ENCODE data around the gene CMA1. TPM values are rescaled to one million over a fixed set of nuclear protein-coding genes. Genes with fewer than 3 reads are reported as not detected.
"Not testable (repeated sequence)": the region's sequence is repeated elsewhere in the genome, so short reads cannot be mapped to it uniquely, and the experiment has no call there.

CMA1 gene
- total RNA-seq, 6 donors from 2014 or later = 0.37 to 1.8 TPM; not detected in 4

GRCh38 chr14:24506443-24506842 lies 1.6 kb downstream of the CMA1 start:
- Histone ChIP-seq H3K4me3 (no peak overlapping the region), H3K27ac (no peak overlapping the region), H3K9me3 (no peaks in the 10 kb centered on the region), H3K27me3 (no peaks in the 10 kb centered on the region), H3K4me1 (no peaks in the 10 kb centered on the region), H3K36me3 (peaks cover 0 to 4% (median 0%) of the 10 kb centered on the region in 4 donors)
- DNase-seq (no peak), ATAC-seq (ENCODE audit: low FRiP score in 2 of 2) (no peak)
- 76 to 77% methylated on average over 6 of the region's 6 CpGs for WGBS, 2 donors
- TF ChIP-seq EP300 (IDR thresholded peaks at IDR 0.05) (no peak), CTCF (IDR thresholded peaks at IDR 0.05) (no peak), POLR2A (IDR thresholded peaks at IDR 0.05) (no peak), POLR2AphosphoS5 (IDR thresholded peaks at IDR 0.05) (no peak)

GRCh38 chr14:24504425-24504950 lies 3.6 kb downstream of the CMA1 start:
- Histone ChIP-seq H3K4me3 (no peak overlapping the region), H3K27ac (no peak overlapping the region), H3K27me3 (no peaks in the 10 kb centered on the region), H3K4me1 (no peaks in the 10 kb centered on the region), H3K36me3 (peaks cover 0 to 4% (median 0%) of the 10 kb centered on the region in 4 donors), H3K9me3 (no peaks in the 10 kb centered on the region)
- ATAC-seq (ENCODE audit: low FRiP score in 2 of 2) (no peak), DNase-seq (no peak)
- TF ChIP-seq CTCF (IDR thresholded peaks at IDR 0.05) = no peak
- no peak for TF ChIP-seq EP300 (IDR thresholded peaks at IDR 0.05)
- TF ChIP-seq POLR2A (IDR thresholded peaks at IDR 0.05) = no peak
- TF ChIP-seq POLR2AphosphoS5 (IDR thresholded peaks at IDR 0.05) = no peak
- WGBS, 2 donors = 63 to 75% methylated on average over 5 of the region's 5 CpGs

DNA sequence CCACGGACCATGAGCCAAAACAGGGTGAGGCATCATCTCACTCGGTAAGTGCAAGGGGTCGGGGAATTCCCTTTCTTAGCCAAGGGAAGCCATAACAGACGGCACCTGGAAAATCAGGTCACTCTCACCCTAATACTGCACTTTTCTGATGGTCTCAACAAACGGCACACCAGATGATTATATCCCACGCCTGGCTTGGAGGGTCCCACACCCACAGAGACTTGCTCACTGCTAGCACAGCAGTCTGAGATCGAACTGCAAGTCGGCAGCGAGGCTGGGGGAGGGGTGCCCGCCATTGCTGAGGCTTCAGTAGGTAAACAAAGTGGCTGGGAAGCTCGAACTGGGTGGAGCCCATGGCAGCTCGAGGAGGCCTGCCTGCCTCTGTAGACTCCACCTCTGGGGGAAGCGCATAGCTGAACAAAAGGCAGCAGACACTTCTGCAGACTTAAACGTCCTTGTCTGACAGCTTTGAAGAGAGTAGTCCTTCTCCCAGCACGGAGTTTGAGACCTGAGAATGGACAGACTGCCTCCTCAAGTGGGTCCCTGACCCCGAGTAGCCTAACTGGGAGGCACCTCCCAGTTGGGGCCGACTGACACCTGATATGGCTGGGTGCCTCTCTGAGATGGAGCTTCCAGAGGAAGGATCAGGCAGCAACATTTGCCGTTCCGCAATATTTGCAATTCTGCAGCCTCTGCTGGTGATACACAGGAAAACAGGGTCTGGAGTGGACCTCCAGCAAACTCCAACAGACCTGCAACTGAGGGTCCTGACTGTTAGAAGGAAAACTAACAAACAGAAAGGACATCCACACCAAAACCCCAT lies 16.3 kb downstream of the CMA1 start:
- not testable (repeated sequence) for ATAC-seq (ENCODE audit: low FRiP score in 2 of 2); H3K9me3 ChIP-seq; H3K4me1 ChIP-seq; H3K27ac ChIP-seq; H3K4me3 ChIP-seq; H3K27me3 ChIP-seq; H3K36me3 ChIP-seq
- peak in 1 of 2 donors; percentile 37 for DNase-seq
- WGBS, 2 donors = 77 to 89% methylated on average over 12 to 19 of the region's 19 CpGs

DNA sequence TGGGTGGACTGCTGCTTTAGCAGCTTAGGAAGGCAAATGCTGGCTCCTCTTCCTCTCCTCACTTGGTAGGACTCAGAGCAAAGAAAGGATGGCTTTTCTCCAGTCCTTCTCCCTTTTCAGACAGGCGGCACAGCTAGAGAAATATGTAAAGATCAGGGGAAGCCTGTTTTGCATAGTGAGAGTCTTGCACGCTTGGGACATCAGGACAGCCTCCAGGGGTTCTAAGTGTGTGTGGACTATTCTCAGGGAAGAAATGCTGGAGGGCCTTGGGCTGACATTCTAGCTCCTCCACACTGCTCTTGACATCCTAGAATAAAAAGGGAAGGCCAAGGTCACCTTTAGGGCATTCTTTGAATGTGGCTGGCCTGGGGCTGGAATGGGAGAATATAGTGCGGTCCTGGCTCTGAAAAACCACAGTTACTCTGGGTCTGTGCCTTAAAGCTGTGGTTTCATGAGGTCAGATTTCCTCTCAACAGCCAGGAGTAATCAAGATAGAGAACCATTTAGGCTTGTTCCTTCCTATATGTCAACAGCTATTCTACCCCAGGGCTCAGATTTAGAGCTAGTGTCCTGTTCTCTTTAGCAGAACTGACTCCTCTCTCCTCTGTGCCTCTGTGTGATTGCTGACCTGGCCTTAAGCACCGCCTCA lies 24.3 kb downstream of the CMA1 start:
- 50 to 51% methylated on average over 4 of the region's 4 CpGs for whole genome bisulfite sequencing, 2 donors
- Histone ChIP-seq H3K27ac (no peak overlapping the region), H3K9me3 (no peaks in the 10 kb centered on the region), H3K4me1 (peaks cover 0 to 3% (median 0%) of the 10 kb centered on the region in 4 donors), H3K36me3 (no peaks in the 10 kb centered on the region), H3K4me3 (no peak overlapping the region), H3K27me3 (no peaks in the 10 kb centered on the region)
- TF ChIP-seq EP300 (IDR thresholded peaks at IDR 0.05) (no peak), POLR2A (IDR thresholded peaks at IDR 0.05) (no peak), CTCF (IDR thresholded peaks at IDR 0.05) (no peak)
- no peak for DNase-seq
- peak in 1 of 2 donors; percentile 12 for ATAC-seq (ENCODE audit: low FRiP score in 2 of 2)

DNA sequence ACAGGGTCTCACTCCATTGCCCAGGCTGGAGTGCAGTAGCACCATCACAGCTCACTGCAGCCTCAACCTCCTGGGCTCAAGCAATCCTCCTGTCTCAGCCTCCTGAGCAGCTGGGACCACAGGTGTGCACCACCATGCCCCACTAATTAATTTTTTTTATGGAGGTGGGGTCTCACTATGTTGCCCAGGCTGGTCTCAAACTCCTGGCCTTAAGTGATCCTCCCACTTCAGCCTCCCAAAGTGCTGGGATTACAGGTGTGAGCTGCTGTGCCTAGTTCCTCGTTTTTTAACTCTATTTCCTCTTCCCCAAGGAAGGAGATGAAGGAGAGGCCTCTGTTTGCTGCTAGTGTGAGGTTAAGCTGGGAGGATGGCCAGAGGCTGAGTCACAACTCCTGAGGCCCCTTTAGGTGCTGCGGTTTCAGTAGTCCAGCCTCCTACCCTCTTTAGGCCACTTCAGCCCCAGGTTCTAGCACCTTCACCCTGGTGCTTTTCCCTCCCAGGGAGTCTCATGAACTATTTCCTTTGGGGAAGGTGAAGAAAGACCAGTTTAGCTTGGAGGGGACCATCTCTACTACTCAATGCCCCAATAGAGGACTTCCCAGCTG lies 25.3 kb downstream of the CMA1 start:
- H3K9me3 ChIP-seq, H3K4me1 ChIP-seq, H3K36me3 ChIP-seq, H3K27ac ChIP-seq, H3K27me3 ChIP-seq, H3K4me3 ChIP-seq: not testable (repeated sequence)
- DNase-seq (peak in 1 of 2 donors; percentile 69), ATAC-seq (ENCODE audit: low FRiP score in 2 of 2) (peak in 1 of 2 donors; percentile 59)
- 39 to 40% methylated on average over 2 of the region's 2 CpGs for WGBS, 2 donors

Data from upper lobe of left lung (tissue), 6 donors.